IMR-90 (cell line): ENCODE data around the gene MRPS15. TPM values are rescaled to one million over a fixed set of nuclear protein-coding genes. Genes with fewer than 3 reads are reported as not detected.

Experiments
- ATAC-seq: fragments of 200-7000 bp; cut with Tn5 transposase; 2 replicates; pipeline ENCODE4 v1.9.1; 2020; ENCODE audit warnings: low read depth, mild to moderate bottlenecking, moderate library complexity
- BruUV-seq: library from RNA; stranded (reverse); fragments of 400-500 nt; replicated peaks from 2 replicates; lab custom pipeline; 2021; lab: Mats Ljungman, UMichigan
- CTCF ChIA-PET: fragments of 300-600 bp; formaldehyde crosslinking; extraction: SDS; loops from one replicate; lab custom pipeline; 2021; ENCODE audit warnings: antibody characterized with exemption; lab: Yijun Ruan, JAX
- POLR2A ChIA-PET: fragments of 300-600 bp; sonication (Branson Sonifier 250); formaldehyde crosslinking; loops from one replicate; lab custom pipeline; 2022; ENCODE audit warnings: antibody characterized with exemption; ENCODE audit not compliant: unreplicated experiment; lab: Charles Lee
- DNase-seq: peaks from one replicate; pipeline ENCODE4 v3.0.0; 2013
- H2AFZ ChIP-seq: replicated peaks from 2 replicates; pipeline ENCODE3; 2013; ENCODE audit warnings: low read length, mild to moderate bottlenecking; ENCODE audit not compliant: poor library complexity
- H2AK5ac ChIP-seq: 2 replicates; pipeline ENCODE4 v1.6.1; 2013; ENCODE audit warnings: low read depth, low read length, inconsistent platforms
- H2AK9ac ChIP-seq: replicated peaks from 2 replicates; pipeline ENCODE3; 2013; ENCODE audit warnings: mild to moderate bottlenecking, low read depth, low read length, moderate library complexity; ENCODE audit not compliant: poor library complexity
- H2BK120ac ChIP-seq: 2 replicates; pipeline ENCODE4 v1.6.1; 2013; ENCODE audit warnings: low read depth, low read length, inconsistent platforms
- H2BK15ac ChIP-seq: 3 replicates; pipeline ENCODE4 v1.6.1; 2013; ENCODE audit warnings: low read depth, low read length, inconsistent platforms
- H2BK20ac ChIP-seq: 2 replicates; pipeline ENCODE4 v1.6.1; 2013; ENCODE audit warnings: low read depth, mild to moderate bottlenecking, inconsistent platforms, low read length, moderate library complexity
- H2BK5ac ChIP-seq: 2 replicates; pipeline ENCODE4 v1.6.1; 2013; ENCODE audit warnings: mild to moderate bottlenecking, low read depth, low read length, inconsistent platforms; ENCODE audit not compliant: poor library complexity, severe bottlenecking
- H3K14ac ChIP-seq: replicated peaks from 2 replicates; pipeline ENCODE4 v1.6.1; 2013; ENCODE audit warnings: low read depth, low read length, inconsistent platforms
- H3K18ac ChIP-seq: 2 replicates; pipeline ENCODE4 v1.6.1; 2013; ENCODE audit warnings: low read depth, low read length, control low read depth
- H3K23ac ChIP-seq: 2 replicates; pipeline ENCODE4 v1.6.1; 2013; ENCODE audit warnings: low read depth, low read length, inconsistent platforms
- H3K27ac ChIP-seq: 2 replicates; pipeline ENCODE4 v1.5.1; 2013; ENCODE audit warnings: mild to moderate bottlenecking, control low read depth, low read length; ENCODE audit not compliant: insufficient read depth
- H3K27me3 ChIP-seq: 2 replicates; pipeline ENCODE4 v1.6.1; 2013; ENCODE audit warnings: low read length; ENCODE audit not compliant: control insufficient read depth, insufficient read depth
- H3K36me3 ChIP-seq: 2 replicates; pipeline ENCODE4 v1.6.1; 2013; ENCODE audit warnings: low read length, mixed read lengths; ENCODE audit not compliant: control insufficient read depth, insufficient read depth
- H3K4ac ChIP-seq: 2 replicates; pipeline ENCODE4 v1.6.1; 2013; ENCODE audit warnings: low read depth, low read length, inconsistent platforms
- H3K4me1 ChIP-seq: 2 replicates; pipeline ENCODE4 v1.6.1; 2013; ENCODE audit warnings: low read length, mixed read lengths; ENCODE audit not compliant: control insufficient read depth, insufficient read depth
- H3K4me2 ChIP-seq: 2 replicates; pipeline ENCODE4 v1.6.1; 2013; ENCODE audit warnings: low read depth, mild to moderate bottlenecking, control low read depth, low read length, moderate library complexity
- H3K4me3 ChIP-seq: 2 replicates; pipeline ENCODE4 v1.5.1; 2013; ENCODE audit warnings: low read depth, mild to moderate bottlenecking, control low read depth, low read length, moderate library complexity; ENCODE audit not compliant: insufficient read depth
- H3K56ac ChIP-seq: 2 replicates; pipeline ENCODE4 v1.6.1; 2013; ENCODE audit warnings: low read length, inconsistent platforms; ENCODE audit not compliant: insufficient read depth; ENCODE audit errors: extremely low read depth
- H3K79me1 ChIP-seq, 2 experiments: 2 replicates each; pipeline ENCODE4 v1.6.1; 2013; ENCODE audit warnings: low read length in 2 of 2, inconsistent platforms in 1 of 2, low read depth in 1 of 2
- H3K9ac ChIP-seq: 2 replicates; pipeline ENCODE4 v1.6.1; 2013; ENCODE audit warnings: low read depth, low read length, control low read depth
- H3K9me1 ChIP-seq: 2 replicates; pipeline ENCODE4 v1.6.1; 2013; ENCODE audit warnings: low read length, inconsistent platforms; ENCODE audit not compliant: insufficient read depth
- H3K9me3 ChIP-seq: 2 replicates; pipeline ENCODE4 v1.6.1; 2013; ENCODE audit warnings: low read length; ENCODE audit not compliant: control insufficient read depth, insufficient read depth
- H4K20me1 ChIP-seq: 2 replicates; pipeline ENCODE4 v1.6.1; 2013; ENCODE audit warnings: low read length, inconsistent platforms; ENCODE audit not compliant: insufficient read depth
- H4K5ac ChIP-seq: 2 replicates; pipeline ENCODE4 v1.6.1; 2013; ENCODE audit warnings: mild to moderate bottlenecking, low read depth, low read length, control low read depth
- H4K8ac ChIP-seq, 2 experiments: 2 replicates each; pipeline ENCODE4 v1.6.1; 2013; ENCODE audit warnings: low read depth in 2 of 2, low read length in 2 of 2, control low read depth in 1 of 2, inconsistent platforms in 1 of 2
- H4K91ac ChIP-seq: 2 replicates; pipeline ENCODE4 v1.6.1; 2013; ENCODE audit warnings: low read depth, low read length, inconsistent platforms; ENCODE audit not compliant: insufficient read depth
- BHLHE40 ChIP-seq: fragments of 150-350 bp; IDR thresholded peaks from 2 replicates; pipeline ENCODE4 v1.6.1; 2016; ENCODE audit warnings: mild to moderate bottlenecking, low read depth, low read length
- CEBPB ChIP-seq: IDR thresholded peaks from 2 replicates; pipeline ENCODE4 v1.6.1; 2012; ENCODE audit warnings: low read depth, low read length, improper control_type of control experiment
- CHD1 ChIP-seq: IDR thresholded peaks from 2 replicates; pipeline ENCODE4 v1.6.1; 2012; ENCODE audit warnings: low read depth, low read length, improper control_type of control experiment
- FOS ChIP-seq: fragments of 150-350 bp; IDR thresholded peaks from 2 replicates; pipeline ENCODE4 v1.6.1; 2016; ENCODE audit warnings: low read depth, low read length
- MAFK ChIP-seq: IDR thresholded peaks from 2 replicates; pipeline ENCODE4 v1.6.1; 2012; ENCODE audit warnings: low read depth, low read length, improper control_type of control experiment
- MAZ ChIP-seq: IDR thresholded peaks from 2 replicates; pipeline ENCODE4 v1.6.1; 2012; ENCODE audit warnings: low read depth, mild to moderate bottlenecking, low read length, improper control_type of control experiment, moderate library complexity, borderline replicate concordance
- MXI1 ChIP-seq: IDR thresholded peaks from 2 replicates; pipeline ENCODE4 v1.6.1; 2012; ENCODE audit warnings: low read depth, mild to moderate bottlenecking, low read length, moderate library complexity, borderline replicate concordance
- POLR2A ChIP-seq: IDR thresholded peaks from 2 replicates; pipeline ENCODE4 v1.6.1; 2012; ENCODE audit warnings: mild to moderate bottlenecking, low read depth, low read length
- RAD21 ChIP-seq: IDR thresholded peaks from 2 replicates; pipeline ENCODE4 v1.6.1; 2012; ENCODE audit warnings: low read length, improper control_type of control experiment
- RCOR1 ChIP-seq: IDR thresholded peaks from 2 replicates; pipeline ENCODE4 v1.6.1; 2012; ENCODE audit warnings: mild to moderate bottlenecking, low read length, improper control_type of control experiment; ENCODE audit not compliant: insufficient replicate concordance
- RFX5 ChIP-seq: IDR thresholded peaks from 2 replicates; pipeline ENCODE4 v1.8.0; 2012; ENCODE audit warnings: low read depth, mild to moderate bottlenecking, low read length, moderate library complexity
- SMC3 ChIP-seq: fragments of 150-350 bp; IDR thresholded peaks from 2 replicates; pipeline ENCODE4 v1.6.1; 2016; ENCODE audit warnings: low read depth, mild to moderate bottlenecking, antibody characterized with exemption, low read length, moderate library complexity
- WGBS, 2 experiments: methylation state at CpG; one replicate each; pipeline versions ENCODE4 v1.1.5 to v1.1.7; 2013; ENCODE audit warnings: missing lambda C conversion rate in 2 of 2; ENCODE audit not compliant: insufficient read length in 1 of 2; ENCODE audit errors: extremely low coverage in 2 of 2; 5-methylcytosine and 5-hydroxymethylcytosine counted together
- dilution Hi-C: fragments of 300-500 bp; cut with HindIII; formaldehyde crosslinking; loops from one replicate; pipeline ENCODE4 v1.14.3; 2018; ENCODE audit warnings: low sequenced_read_pairs; ENCODE audit not compliant: unreplicated experiment
- in situ Hi-C: fragments of 300-500 bp; cut with MboI; formaldehyde crosslinking; loops from 3 replicates; pipeline ENCODE4 v1.14.3; 2019; ENCODE audit warnings: low sequenced_read_pairs, inconsistent platforms, mixed read lengths
- intact Hi-C: fragments of 100-400 bp; cut with micrococcal nuclease; formaldehyde crosslinking; loops from 2 replicates; pipeline ENCODE4 v1.10.0; 2022
- polyA plus RNA-seq, 3 experiments: library from polyadenylated mRNA; depleted of rRNA; stranded (reverse); fragments of >200 nt; gene quantifications; 2 replicates each; pipeline ENCODE4 v1.2.3, GENCODE V29; 2012; ENCODE audit warnings: low replicate concordance in 1 of 3
- total RNA-seq: library from RNA; depleted of rRNA; stranded (reverse); fragments of >200 nt; gene quantifications from 2 replicates; pipeline ENCODE4 v1.2.3, GENCODE V29; 2012
- TF ChIP-seq, protein P1 (sequence below): conservative IDR thresholded peaks from 2 replicates; pipeline ENCODE4 v1.5.1; 2012; ENCODE audit warnings: mild to moderate bottlenecking, low read depth, low read length, improper control_type of control experiment
- TF ChIP-seq, protein P2 (sequence below): fragments of 150-350 bp; IDR thresholded peaks from 2 replicates; pipeline ENCODE4 v1.6.1; 2016; ENCODE audit warnings: low read depth, mild to moderate bottlenecking, low read length, moderate library complexity, borderline replicate concordance
- TF ChIP-seq, protein P3 (sequence below): fragments of 150-350 bp; IDR thresholded peaks from 2 replicates; pipeline ENCODE4 v1.6.1; 2017; ENCODE audit warnings: mild to moderate bottlenecking, antibody characterized with exemption, low read length, low read depth

Gene MRPS15
- total and polyA plus RNA-seq, 2 of the 4 experiments (the other 2 are of a cell fraction), result 46.1 to 77.9 TPM

DNA sequence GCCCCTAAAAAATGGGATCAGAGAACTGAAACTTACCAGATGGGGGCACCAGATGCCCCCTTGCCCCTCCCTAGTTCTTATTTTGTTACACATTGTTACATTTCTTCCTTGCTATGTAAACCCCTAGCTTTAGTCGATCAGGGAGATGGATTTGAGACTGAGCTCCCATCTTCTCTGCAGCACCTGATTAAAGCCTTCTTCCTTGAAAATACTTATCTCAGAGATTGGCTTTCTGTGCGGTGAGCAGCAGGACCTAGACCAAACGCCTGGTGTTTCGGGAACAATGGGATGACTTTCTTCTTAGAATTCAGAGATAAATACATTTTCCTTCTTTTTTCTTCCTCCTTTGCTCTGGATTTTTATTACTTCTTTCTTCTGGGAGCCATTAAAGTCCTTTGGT, 49.8 kb downstream of the MRPS15 start:
- DNase-seq, result no peak
- dilution Hi-C loops, result no loop called here

More for the DNA sequence above, 49.8 kb downstream of the MRPS15 start:
- in situ Hi-C loops (loop anchor here (25.0 kb wide), 1 partner anchor 302 kb away; no protein-coding TSS in a partner anchor), intact Hi-C loops (no loop called here)
- Histone ChIP-seq H3K56ac (no peak overlapping the region), H3K9me1 (no peaks in the 10 kb centered on the region), H4K8ac (no peak overlapping the region), H2AK9ac (no peak overlapping the region), H3K23ac (no peak overlapping the region), H3K27ac (no peak overlapping the region), H3K14ac (no peak overlapping the region), H3K79me1 (no peaks in the 10 kb centered on the region), H3K9ac (no peak overlapping the region), H3K4me1 (peaks cover 2% of the 10 kb centered on the region), H3K27me3 (no peaks in the 10 kb centered on the region), H2BK5ac (no peak overlapping the region), H2BK120ac (no peak overlapping the region), H3K4me3 (no peak overlapping the region), H3K9me3 (no peaks in the 10 kb centered on the region; the same call in 1 of the 2 replicates), H4K20me1 (no peaks in the 10 kb centered on the region), H2AFZ (no peak overlapping the region), H4K5ac (no peak overlapping the region), H3K4ac (no peak overlapping the region), H3K4me2 (no peak overlapping the region), H2BK20ac (no peak overlapping the region), H2BK15ac (no peak overlapping the region), H3K18ac (no peak overlapping the region), H4K91ac (no peak overlapping the region), H2AK5ac (no peak overlapping the region), H3K36me3 (no peaks in the 10 kb centered on the region)
- no CpG with 5 or more reads among the region's 4 CpGs for WGBS, 2 experiments
- BruUV-seq, result no TSS peak
- ChIA-PET CTCF (interaction anchor here (1.3 kb wide), 1 partner anchor 114 kb away, joined by 3 read pairs; no protein-coding TSS in a partner anchor), POLR2A (no interaction called here)
- no peak for TF ChIP-seq CEBPB
- TF ChIP-seq FOS, result no peak
- TF ChIP-seq MAFK, result no peak
- TF ChIP-seq MAZ, result no peak
- no peak for TF ChIP-seq BHLHE40
- no peak for TF ChIP-seq RCOR1
- no peak for TF ChIP-seq MXI1
- no peak for TF ChIP-seq SMC3
- TF ChIP-seq, protein P1, sequence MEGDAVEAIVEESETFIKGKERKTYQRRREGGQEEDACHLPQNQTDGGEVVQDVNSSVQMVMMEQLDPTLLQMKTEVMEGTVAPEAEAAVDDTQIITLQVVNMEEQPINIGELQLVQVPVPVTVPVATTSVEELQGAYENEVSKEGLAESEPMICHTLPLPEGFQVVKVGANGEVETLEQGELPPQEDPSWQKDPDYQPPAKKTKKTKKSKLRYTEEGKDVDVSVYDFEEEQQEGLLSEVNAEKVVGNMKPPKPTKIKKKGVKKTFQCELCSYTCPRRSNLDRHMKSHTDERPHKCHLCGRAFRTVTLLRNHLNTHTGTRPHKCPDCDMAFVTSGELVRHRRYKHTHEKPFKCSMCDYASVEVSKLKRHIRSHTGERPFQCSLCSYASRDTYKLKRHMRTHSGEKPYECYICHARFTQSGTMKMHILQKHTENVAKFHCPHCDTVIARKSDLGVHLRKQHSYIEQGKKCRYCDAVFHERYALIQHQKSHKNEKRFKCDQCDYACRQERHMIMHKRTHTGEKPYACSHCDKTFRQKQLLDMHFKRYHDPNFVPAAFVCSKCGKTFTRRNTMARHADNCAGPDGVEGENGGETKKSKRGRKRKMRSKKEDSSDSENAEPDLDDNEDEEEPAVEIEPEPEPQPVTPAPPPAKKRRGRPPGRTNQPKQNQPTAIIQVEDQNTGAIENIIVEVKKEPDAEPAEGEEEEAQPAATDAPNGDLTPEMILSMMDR, result no peak
- no peak for TF ChIP-seq CHD1
- TF ChIP-seq POLR2A, result no peak
- TF ChIP-seq, protein P2, sequence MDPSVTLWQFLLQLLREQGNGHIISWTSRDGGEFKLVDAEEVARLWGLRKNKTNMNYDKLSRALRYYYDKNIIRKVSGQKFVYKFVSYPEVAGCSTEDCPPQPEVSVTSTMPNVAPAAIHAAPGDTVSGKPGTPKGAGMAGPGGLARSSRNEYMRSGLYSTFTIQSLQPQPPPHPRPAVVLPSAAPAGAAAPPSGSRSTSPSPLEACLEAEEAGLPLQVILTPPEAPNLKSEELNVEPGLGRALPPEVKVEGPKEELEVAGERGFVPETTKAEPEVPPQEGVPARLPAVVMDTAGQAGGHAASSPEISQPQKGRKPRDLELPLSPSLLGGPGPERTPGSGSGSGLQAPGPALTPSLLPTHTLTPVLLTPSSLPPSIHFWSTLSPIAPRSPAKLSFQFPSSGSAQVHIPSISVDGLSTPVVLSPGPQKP, result no peak
- no peak for TF ChIP-seq RAD21
- TF ChIP-seq, protein P3, sequence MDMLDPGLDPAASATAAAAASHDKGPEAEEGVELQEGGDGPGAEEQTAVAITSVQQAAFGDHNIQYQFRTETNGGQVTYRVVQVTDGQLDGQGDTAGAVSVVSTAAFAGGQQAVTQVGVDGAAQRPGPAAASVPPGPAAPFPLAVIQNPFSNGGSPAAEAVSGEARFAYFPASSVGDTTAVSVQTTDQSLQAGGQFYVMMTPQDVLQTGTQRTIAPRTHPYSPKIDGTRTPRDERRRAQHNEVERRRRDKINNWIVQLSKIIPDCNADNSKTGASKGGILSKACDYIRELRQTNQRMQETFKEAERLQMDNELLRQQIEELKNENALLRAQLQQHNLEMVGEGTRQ, result no peak
- TF ChIP-seq RFX5, result no peak
- no peak for ATAC-seq
